A549 treated with DMSO at 1 μM for 4 hours (cell line): Measurements from ENCODE around the gene DEPDC1B. TPM values are rescaled to one million over a fixed set of nuclear protein-coding genes. Genes with fewer than 3 reads are reported as not detected.

Experiments used
- total RNA-seq: library from RNA; stranded (reverse); fragments of 200-300 nt; extraction: Qiagen RNA extraction; gene quantifications from 5 replicates; pipeline ENCODE4 v1.2.3, GENCODE V29; 2022; ENCODE audit warnings: low read depth

DEPDC1B gene
- total RNA-seq: 15.8 to 19.5 TPM (median 19.2 TPM) in 5 replicates

GRCh38 chr5:60699609-60700415 lies at the start of gene DEPDC1B:
TSS of gene DEPDC1B (minus strand) at chr5:60700166. CDS start at chr5:60700093, 73 bp downstream.

Other genes starting within 250 kb of the DEPDC1B start
- 11.7 to 15.6 TPM (median 12.8 TPM) in 5 replicates for gene ELOVL7, start 144.1 kb upstream of the DEPDC1B start, total RNA-seq
- 13.9 to 21.7 TPM (median 15.4 TPM) in 5 replicates for gene ERCC8, start 244.9 kb upstream of the DEPDC1B start, total RNA-seq
- 72.3 to 78.8 TPM (median 78.1 TPM) in 5 replicates for gene NDUFAF2, start 245.0 kb upstream of the DEPDC1B start, total RNA-seq